Upper lobe of left lung (tissue), 6 donors: ENCODE results near the gene PMPCA. TPM values are rescaled to one million over a fixed set of nuclear protein-coding genes. Genes with fewer than 3 reads are reported as not detected.

Experiments
- ATAC-seq, 2 donors: fragments of 200-7000 bp; cut with Tn5 transposase; one replicate each; pipeline ENCODE4 v1.9.1; 2022; ENCODE audit warnings: mild to moderate bottlenecking in 2 of 2, moderate library complexity in 2 of 2; ENCODE audit not compliant: low FRiP score in 2 of 2
- DNase-seq, 2 donors: peaks; one replicate each; pipeline ENCODE4 v3.0.0-alpha.2; 2019 to 2020
- H3K27ac ChIP-seq, 4 donors: fragments of 200-600 bp; sonication (generic); one replicate each; pipeline ENCODE4 v1.5.1; 2016 to 2019
- H3K27me3 ChIP-seq, 4 donors: fragments of 200-600 bp; sonication (generic); one replicate each; pipeline ENCODE4 v1.5.1; 2017 to 2019
- H3K36me3 ChIP-seq, 4 donors: fragments of 200-600 bp; sonication (generic); one replicate each; pipeline ENCODE4 v1.5.1; 2016 to 2019
- H3K4me1 ChIP-seq, 4 donors: fragments of 200-600 bp; sonication (generic); one replicate each; pipeline ENCODE4 v1.5.1; 2018 to 2019
- H3K4me3 ChIP-seq, 4 donors: fragments of 200-600 bp; sonication (generic); one replicate each; pipeline ENCODE4 v1.5.1; 2017 to 2019; ENCODE audit warnings: mild to moderate bottlenecking in 2 of 4, moderate library complexity in 1 of 4
- H3K9me3 ChIP-seq, 4 donors: fragments of 200-600 bp; sonication (generic); one replicate each; pipeline ENCODE4 v1.5.1; 2018 to 2019
- CTCF ChIP-seq, 6 experiments: fragments of 450-650 bp in 4 of 6; fragments of 200-600 bp in 2 of 6; sonication (generic) in 2 of 6; IDR thresholded peaks; one replicate each; pipeline ENCODE4 v1.5.1; 2016 to 2019; ENCODE audit warnings: antibody characterized with exemption in 6 of 6
- EP300 ChIP-seq, 4 donors: sonication (generic); formaldehyde crosslinking; IDR thresholded peaks; one replicate each; pipeline ENCODE4 v1.5.1; 2017; ENCODE audit warnings: antibody characterized with exemption in 4 of 4, control low read depth in 2 of 4
- POLR2A ChIP-seq, 4 donors: fragments of 450-650 bp; IDR thresholded peaks; one replicate each; pipeline ENCODE4 v1.5.1; 2016 to 2017; ENCODE audit warnings: antibody characterized with exemption in 4 of 4, mild to moderate bottlenecking in 2 of 4
- POLR2AphosphoS5 ChIP-seq, 2 donors: sonication (generic); formaldehyde crosslinking; IDR thresholded peaks; one replicate each; pipeline ENCODE4 v1.5.1; 2017; ENCODE audit warnings: antibody characterized with exemption in 2 of 2
- WGBS, 2 donors: methylation state at CpG; one replicate each; pipeline ENCODE4 v1.1.5; 2017 to 2018; 5-methylcytosine and 5-hydroxymethylcytosine counted together
- total RNA-seq, 6 donors: library from RNA; depleted of rRNA in 4 of 6; stranded (reverse); fragments of >200 nt in 4 of 6; gene quantifications; one replicate each; pipeline versions ENCODE4 v1.1.0 to v1.2.1, GENCODE V29; 2016 to 2021
- donor health status: DM: no; HTN: no; CAD: no; lungs with moderate emphysema.
- donor health status: DM: no; HTN: yes; CAD: no; lungs with severe emphysema.

The PMPCA gene
- total RNA-seq, 6 donors from 2014 or later, result 30.4 to 48.2 (median 41.0) TPM

GRCh38 chr9:136442265-136442664 lies 31.8 kb downstream of the PMPCA start:
- peaks cover 18 to 69% (median 63%) of the 10 kb centered on the region in 4 donors for H3K36me3 ChIP-seq
- TF ChIP-seq POLR2A (IDR thresholded peaks at IDR 0.05), result no peak
- 77 to 83% methylated on average over 5 of the region's 5 CpGs for WGBS, 2 donors
- H3K27me3 ChIP-seq, result no peaks in the 10 kb centered on the region
- no peaks in the 10 kb centered on the region for H3K9me3 ChIP-seq
- no peak for DNase-seq
- ATAC-seq, result no peak
- peaks cover 18 to 25% (median 22%) of the 10 kb centered on the region in 4 donors for H3K4me1 ChIP-seq
- no peak overlapping the region for H3K4me3 ChIP-seq
- H3K27ac ChIP-seq, result no peak overlapping the region

GRCh38 chr9:136443087-136443486 lies 32.6 kb downstream of the PMPCA start:
- TF ChIP-seq EP300 (IDR thresholded peaks at IDR 0.05) (no peak), POLR2A (IDR thresholded peaks at IDR 0.05) (no peak), CTCF (IDR thresholded peaks at IDR 0.05) (no peak), POLR2AphosphoS5 (IDR thresholded peaks at IDR 0.05) (no peak)
- H3K36me3 ChIP-seq, result peaks cover 23 to 77% (median 71%) of the 10 kb centered on the region in 4 donors
- WGBS, 2 donors, result 94 to 97% methylated on average over 15 of the region's 15 CpGs
- H3K27ac ChIP-seq, result no peak overlapping the region
- no peaks in the 10 kb centered on the region for H3K27me3 ChIP-seq
- no peaks in the 10 kb centered on the region for H3K9me3 ChIP-seq
- peaks cover 9 to 17% (median 14%) of the 10 kb centered on the region in 4 donors for H3K4me1 ChIP-seq
- no peak for ATAC-seq
- peak in 1 of 2 donors; percentile 59 for DNase-seq
- no peak overlapping the region for H3K4me3 ChIP-seq

- TF ChIP-seq POLR2A (IDR thresholded peaks at IDR 0.05) (no peak), POLR2AphosphoS5 (IDR thresholded peaks at IDR 0.05) (no peak), EP300 (IDR thresholded peaks at IDR 0.05) (no peak), CTCF (IDR thresholded peaks at IDR 0.05) (no peak)
- no peak for ATAC-seq
- no peaks in the 10 kb centered on the region for H3K27me3 ChIP-seq
- H3K4me3 ChIP-seq, result no peak overlapping the region
- H3K4me1 ChIP-seq, result peaks cover 4 to 11% (median 8%) of the 10 kb centered on the region in 4 donors
- DNase-seq, result no peak
- peaks cover 23 to 83% (median 76%) of the 10 kb centered on the region in 4 donors for H3K36me3 ChIP-seq
- no peaks in the 10 kb centered on the region for H3K9me3 ChIP-seq
- no peak overlapping the region for H3K27ac ChIP-seq
- whole genome bisulfite sequencing, 2 donors, result 95 to 98% methylated on average over 7 of the region's 7 CpGs
Observed at GRCh38 chr9:136443687-136444086, 33.2 kb downstream of the PMPCA start.

GRCh38 chr9:136444102-136444501 lies 33.6 kb downstream of the PMPCA start:
- no peaks in the 10 kb centered on the region for H3K27me3 ChIP-seq
- H3K27ac ChIP-seq, result no peak overlapping the region
- H3K36me3 ChIP-seq, result peaks cover 23 to 87% (median 80%) of the 10 kb centered on the region in 4 donors
- peak in 1 of 2 donors; percentile 53 for DNase-seq
- no peaks in the 10 kb centered on the region for H3K9me3 ChIP-seq
- peaks cover 4 to 6% (median 6%) of the 10 kb centered on the region in 4 donors for H3K4me1 ChIP-seq
- no peak for ATAC-seq
- TF ChIP-seq EP300 (IDR thresholded peaks at IDR 0.05) (no peak), CTCF (IDR thresholded peaks at IDR 0.05) (no peak), POLR2A (IDR thresholded peaks at IDR 0.05) (no peak), POLR2AphosphoS5 (IDR thresholded peaks at IDR 0.05) (no peak)
- H3K4me3 ChIP-seq, result no peak overlapping the region
- WGBS, 2 donors, result 91 to 95% methylated on average over 17 to 20 of the region's 20 CpGs

GRCh38 chr9:136445799-136446198 lies 35.3 kb downstream of the PMPCA start:
- H3K36me3 ChIP-seq, result peaks cover 33 to 100% (median 95%) of the 10 kb centered on the region in 4 donors
- no peaks in the 10 kb centered on the region for H3K9me3 ChIP-seq
- 88 to 93% methylated on average over 7 of the region's 7 CpGs for WGBS, 2 donors
- no peak overlapping the region for H3K27ac ChIP-seq
- ATAC-seq, result no peak
- DNase-seq, result no peak
- H3K27me3 ChIP-seq, result no peaks in the 10 kb centered on the region
- TF ChIP-seq CTCF (IDR thresholded peaks at IDR 0.05) (no peak), POLR2AphosphoS5 (IDR thresholded peaks at IDR 0.05) (no peak), EP300 (IDR thresholded peaks at IDR 0.05) (no peak), POLR2A (IDR thresholded peaks at IDR 0.05) (no peak)
- no peaks in the 10 kb centered on the region for H3K4me1 ChIP-seq
- no peak overlapping the region for H3K4me3 ChIP-seq
